GM19468 (cell line): ENCODE measurements around the gene AVEN.
A peak's percentile ranks its signal among the peaks of the same experiment; 100 is the strongest.

ENCODE experiments used
- ATAC-seq: cut with Tn5 transposase; IDR thresholded peaks from one replicate; pipeline ENCODE4 v1.9.1; 2021; ENCODE audit warnings: mild to moderate bottlenecking, moderate library complexity, moderate number of reproducible peaks; ENCODE audit not compliant: unreplicated experiment; ENCODE audit errors: extremely low read depth

The AVEN gene

DNA sequence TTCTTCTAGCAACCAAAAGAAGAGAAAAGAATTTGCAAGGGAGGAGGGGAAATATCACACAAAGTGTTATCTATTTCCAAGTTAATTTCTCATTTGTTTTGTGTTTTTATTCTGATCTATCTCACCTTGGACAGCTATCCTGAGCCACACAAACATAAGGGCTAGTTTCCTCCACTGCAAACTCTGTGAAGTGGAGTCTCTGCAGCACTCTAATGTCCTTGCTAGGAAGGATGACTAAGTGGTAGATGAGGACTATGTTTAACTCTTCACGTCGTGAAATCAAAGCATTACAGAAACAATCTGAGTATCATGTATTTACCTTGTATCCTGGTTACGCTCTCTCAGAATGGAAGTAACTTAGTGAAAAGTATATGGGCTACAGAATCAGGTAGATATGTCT, 104.6 kb downstream of the AVEN start:
- ATAC-seq, result no peak

GRCh38 chr15:33932734-33933133, 106.3 kb downstream of the AVEN start:
- no peak for ATAC-seq

- no peak for ATAC-seq
These were observed 112.7 kb downstream of the AVEN start for GRCh38 chr15:33926260-33926659.

- ATAC-seq, result no peak
These were observed 115.6 kb downstream of the AVEN start for GRCh38 chr15:33923446-33923845.

DNA sequence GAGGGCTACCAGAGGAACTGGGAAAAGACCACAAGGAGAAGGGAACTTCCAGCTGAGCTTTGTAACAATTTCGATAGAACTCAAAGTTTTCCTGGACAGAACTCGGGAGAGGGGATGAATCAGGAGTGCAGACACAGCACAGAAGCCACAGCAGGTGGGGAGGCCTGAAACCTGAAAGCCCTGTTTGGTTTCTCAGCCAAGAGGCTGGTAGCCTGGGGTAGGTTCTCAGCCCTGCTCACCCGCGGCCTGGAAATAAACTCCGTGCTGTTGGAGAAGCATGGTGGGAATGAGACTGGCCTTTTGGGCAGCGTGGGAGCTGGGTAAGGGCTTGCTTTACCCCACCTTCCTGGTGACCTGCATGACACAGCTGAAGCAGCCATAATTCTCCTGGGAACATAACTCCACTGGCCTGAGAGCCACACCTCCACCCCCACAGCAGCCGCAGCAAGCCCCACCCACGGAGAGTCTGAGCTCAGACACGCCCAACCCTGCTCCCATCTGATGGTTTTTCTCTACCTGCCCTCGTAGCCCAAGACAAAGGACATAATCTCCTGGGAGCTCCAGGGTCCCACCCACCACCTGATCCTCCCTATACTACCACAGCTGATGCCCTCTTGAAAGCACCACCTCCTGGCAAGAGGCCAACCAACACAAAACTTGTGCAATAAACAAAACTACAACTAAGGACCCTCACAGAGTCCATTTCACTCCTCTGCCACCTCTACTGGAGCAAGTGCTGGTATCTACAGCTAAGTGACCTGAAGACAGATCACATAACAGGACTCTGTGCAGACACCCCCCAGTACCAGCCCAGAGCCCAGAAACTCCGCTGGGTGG, 123.2 kb downstream of the AVEN start:
- ATAC-seq, result no peak

GRCh38 chr15:33913459-33913858, 125.5 kb downstream of the AVEN start:
- no peak for ATAC-seq

DNA sequence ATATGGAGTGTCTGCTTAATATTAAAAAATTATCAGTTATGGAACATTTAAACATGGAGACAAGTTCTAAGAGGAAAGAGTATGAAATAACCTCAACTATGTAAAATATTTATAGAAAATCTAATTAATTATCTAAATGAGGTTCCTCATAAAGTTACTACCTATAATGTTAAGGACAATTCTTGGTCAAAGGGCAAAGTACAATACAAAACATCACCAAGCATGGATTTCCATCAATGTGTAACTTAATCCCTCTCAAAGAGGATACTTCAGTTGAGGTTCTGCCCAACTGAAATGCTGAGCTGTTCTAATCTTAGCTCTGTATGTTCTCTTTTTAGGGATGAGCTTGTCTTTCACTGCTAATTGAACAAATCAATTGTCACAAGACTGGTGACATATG, 126.7 kb downstream of the AVEN start:
- ATAC-seq, result no peak

GRCh38 chr15:33910741-33911140, 128.3 kb downstream of the AVEN start:
- ATAC-seq, result no peak

GRCh38 chr15:33908406-33908805, 130.6 kb downstream of the AVEN start:
- no peak for ATAC-seq

- no peak for ATAC-seq
These were observed 131.7 kb downstream of the AVEN start for GRCh38 chr15:33907326-33907725.

DNA sequence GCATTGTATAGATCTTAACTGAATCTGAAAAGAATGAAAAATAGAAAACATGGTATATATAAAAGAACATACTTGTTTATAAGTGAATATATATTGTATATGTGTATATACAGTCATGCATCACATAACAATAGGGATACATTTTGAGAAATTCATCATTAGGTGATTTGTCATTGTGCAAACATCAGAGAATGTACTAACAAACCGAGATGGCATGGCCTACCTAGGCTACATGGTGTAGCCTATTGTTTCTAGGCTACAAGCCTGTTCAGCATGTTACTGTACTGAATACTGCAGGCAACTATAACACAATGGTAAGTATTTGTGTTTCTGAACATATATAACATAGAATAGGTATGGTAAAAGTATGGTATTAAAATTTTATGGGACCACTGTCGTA, 135.3 kb downstream of the AVEN start:
- ATAC-seq, result no peak

DNA sequence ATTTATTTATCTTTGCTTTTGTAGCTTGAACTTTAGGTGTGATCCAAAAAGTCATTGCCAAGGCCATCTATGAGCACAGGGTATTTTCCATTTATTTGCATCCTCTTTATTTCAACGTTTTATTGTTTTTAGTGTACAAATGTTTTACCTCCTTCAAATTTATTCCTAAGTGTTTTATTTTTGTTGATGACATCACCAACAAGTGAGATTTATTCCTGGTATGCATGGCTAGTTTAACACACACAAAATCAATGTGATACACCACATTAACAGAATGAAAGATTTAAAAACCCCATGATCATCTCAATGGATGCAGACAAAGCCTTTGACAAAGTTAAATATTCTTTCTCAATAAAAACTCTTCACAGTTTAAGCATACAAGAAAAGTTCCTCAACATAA, 137.0 kb downstream of the AVEN start:
- ATAC-seq, result no peak

DNA sequence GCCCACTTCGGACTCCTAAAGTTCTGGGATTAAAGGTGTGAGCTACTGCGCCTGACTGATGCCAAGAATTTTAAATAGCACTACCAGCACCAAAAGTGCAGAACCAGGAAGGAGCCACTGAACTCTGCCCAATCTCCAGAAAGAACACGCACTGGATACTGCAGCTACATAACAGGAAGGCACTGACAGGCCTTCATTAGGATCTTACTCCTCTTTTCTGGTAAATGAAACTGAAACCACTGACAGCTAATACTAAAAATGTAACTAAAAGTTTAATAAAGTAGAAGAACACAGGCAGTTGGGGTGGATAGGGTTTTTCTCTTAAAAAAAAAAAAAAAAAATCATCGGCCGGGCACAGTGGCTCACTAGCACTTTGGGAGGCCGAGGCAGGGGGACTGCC, 144.8 kb downstream of the AVEN start:
- peak; percentile 69 for ATAC-seq

DNA sequence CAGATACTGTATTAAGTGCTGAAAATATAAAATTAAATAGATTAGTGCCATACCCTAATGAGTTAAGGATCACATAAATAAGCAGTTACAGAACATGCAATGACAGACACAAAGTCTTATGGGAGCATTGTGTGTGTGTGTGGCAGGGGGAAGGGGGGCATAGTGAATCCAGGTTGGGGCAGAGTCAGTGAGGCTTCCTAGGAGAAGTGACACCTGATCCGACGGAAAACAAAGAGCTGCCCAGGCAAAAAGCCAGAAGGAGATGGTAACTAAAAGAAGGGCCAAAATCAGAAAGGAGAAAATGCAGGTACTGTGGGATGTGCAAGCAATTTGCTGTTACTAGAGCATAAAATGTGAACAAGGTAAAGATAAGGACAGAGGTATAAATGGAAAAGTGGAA, 150.8 kb downstream of the AVEN start:
- ATAC-seq, result no peak

DNA sequence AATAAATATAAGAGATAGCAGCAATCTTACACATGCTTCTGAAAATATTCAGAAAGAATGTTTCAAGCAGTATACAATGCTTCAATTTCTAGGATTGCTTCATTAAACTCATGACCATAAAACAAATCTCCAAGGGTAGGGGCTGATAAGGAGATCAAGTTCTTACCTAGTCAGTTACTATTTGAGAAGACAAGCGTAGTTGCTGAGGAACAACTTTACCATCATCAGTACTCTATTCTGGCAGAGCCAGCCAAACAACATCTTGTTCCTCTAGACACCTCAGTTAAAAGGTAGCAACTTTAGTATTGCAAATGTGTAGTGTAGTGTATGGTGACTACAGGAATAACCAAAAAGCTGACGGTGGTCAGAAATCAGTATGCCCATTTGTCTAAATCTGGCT, 156.1 kb downstream of the AVEN start:
- ATAC-seq, result no peak

GRCh38 chr15:33874156-33874555, 164.8 kb downstream of the AVEN start:
- ATAC-seq, result no peak

DNA sequence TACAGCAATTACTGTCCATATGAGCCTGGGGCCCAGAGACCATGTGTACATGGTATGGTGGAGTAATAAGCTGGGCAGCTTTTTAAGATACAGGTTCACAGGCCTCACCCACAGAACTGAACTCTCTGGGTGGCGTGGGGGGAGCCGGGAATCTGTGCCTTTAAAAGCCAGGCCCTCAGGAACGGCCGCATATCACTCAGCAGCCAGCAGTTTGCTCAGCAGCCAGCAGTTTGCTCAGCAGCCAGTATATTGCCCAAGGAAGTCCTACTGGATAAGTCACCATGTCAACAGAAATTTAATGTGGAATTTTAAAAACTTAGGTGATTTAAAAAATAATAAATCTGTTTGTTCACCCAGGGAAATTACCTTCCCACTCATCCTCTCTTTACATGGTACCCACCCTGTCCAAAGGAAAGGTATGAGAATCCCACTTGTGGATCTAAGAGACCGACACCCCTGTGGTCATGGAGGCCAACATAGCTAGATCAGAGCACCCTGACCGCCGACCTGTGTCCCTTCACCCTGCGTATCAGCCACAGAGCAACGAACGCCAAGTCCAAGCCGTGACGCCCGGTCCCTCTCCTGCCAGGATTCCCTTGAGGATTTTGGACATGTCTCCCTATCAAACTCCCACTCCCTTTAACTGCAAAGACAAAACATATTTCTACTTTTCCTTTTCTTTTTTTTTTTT, 166.4 kb downstream of the AVEN start:
- ATAC-seq, result no peak

DNA sequence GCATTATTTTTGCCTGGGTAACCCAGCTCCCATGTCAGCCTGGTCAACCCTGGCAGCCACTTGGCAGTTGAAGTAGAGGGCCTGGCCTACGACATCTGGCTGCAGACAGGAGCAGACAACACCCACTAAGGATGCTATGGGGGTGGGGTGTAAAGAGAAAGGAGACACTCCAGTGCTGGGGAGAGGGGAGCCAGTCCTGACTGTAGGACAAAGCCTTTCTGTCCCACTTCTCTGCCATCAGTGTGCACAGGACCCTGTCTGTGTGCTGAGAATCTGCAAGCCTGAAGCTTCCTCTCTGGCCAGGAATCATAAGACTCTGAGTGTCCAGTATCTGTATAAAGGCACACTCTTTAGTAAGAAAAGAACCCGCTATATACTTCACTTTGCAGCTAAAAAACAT, 167.0 kb downstream of the AVEN start:
- no peak for ATAC-seq

GRCh38 chr15:33866101-33866737, 172.8 kb downstream of the AVEN start:
- no peak for ATAC-seq

DNA sequence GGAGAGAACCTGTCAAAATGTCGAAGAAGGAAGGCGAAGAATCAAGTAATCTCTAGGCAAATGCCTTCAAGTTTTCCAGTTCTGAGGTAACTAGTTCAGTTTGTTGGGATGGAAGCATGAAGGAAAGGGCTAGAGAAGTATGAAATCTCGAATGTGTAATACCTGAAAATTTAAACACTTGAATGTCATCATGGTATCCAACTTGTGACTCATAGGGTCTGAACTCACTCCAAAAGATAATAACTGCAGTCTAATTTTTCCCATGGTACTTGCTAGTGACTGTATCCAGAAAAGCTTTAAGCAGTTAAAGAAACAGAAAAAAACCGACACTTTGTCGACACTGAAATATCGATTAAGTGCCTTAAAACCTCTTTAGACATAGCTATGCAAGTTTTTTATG, 173.6 kb downstream of the AVEN start:
- ATAC-seq, result no peak

GRCh38 chr15:33864360-33865075, 174.5 kb downstream of the AVEN start:
- ATAC-seq, result no peak
